ENCODE data around the gene HGF.

The HGF gene

DNA sequence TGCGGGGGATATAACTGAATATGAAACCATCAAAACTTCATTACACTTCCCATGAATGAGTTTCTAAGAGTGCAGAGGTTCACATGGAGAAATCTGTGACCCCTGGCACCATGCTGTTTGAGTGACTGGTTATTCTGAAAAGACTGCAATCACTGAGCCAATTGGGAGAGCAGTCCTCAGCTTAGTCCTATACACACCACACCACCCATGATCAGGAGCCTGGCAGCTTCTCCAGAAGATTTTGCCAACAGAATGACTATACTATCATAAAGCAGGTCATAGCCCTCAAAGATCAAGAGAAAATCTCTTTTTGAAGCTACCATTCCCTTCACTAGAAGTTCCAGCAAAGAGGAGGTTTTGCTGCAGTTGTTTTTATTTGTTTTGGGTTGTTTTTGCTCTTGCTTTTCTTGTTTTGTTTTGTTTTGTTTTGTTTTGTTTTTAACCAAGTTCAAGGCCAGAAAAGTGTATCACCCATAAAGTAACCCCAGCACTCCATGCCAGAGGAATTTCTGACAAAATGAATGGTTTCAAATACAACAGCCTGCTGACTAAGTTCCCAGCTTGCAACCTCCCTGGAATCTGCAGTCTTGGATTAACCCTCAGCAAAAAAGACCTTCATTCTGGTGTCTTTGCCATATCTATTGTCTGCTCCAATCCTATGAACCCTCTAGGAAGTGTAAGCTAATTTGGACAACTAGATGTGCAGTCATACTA lies 19.7 kb upstream of the HGF start:
- Mint-ChIP-seq H3K36me3 (ENCODE audit: low read depth) (no peaks in the 10 kb centered on the region), H3K27me3 (ENCODE audit: low read depth) (no peaks in the 10 kb centered on the region), H3K9me3 (no peaks in the 10 kb centered on the region), H3K4me3 (no peak overlapping the region), H3K4me1 (ENCODE audit: low read depth) (no peaks in the 10 kb centered on the region), H3K27ac (no peak overlapping the region)
- DNase-seq (ENCODE audit: low spot score) = no peak

DNA sequence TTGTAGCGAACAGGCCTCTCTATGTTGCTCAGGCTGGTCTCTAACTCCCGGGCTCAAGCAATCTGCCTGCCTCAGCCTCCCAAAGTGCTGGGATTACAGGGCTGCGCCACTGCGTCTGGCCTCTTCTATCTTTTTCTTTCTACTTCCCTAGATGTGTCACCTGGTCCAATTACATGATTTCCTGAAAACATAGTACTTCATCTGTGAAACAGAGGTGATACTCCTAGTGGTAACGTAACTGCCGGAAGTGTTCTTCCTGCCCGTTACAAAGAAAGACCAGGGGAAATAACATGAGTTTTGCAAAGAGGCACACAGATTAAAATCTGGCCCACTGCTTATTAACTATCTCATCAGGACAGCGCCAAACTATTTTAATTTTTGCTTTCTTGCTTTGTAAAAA lies 18.4 kb upstream of the HGF start:
- no peak for DNase-seq (ENCODE audit: low spot score)
- no peaks in the 10 kb centered on the region for H3K27me3 Mint-ChIP-seq (ENCODE audit: low read depth)
- H3K4me3 Mint-ChIP-seq = no peak overlapping the region
- no peaks in the 10 kb centered on the region for H3K36me3 Mint-ChIP-seq (ENCODE audit: low read depth)
- no peak overlapping the region for H3K27ac Mint-ChIP-seq
- no peaks in the 10 kb centered on the region for H3K4me1 Mint-ChIP-seq (ENCODE audit: low read depth)
- H3K9me3 Mint-ChIP-seq = no peaks in the 10 kb centered on the region

DNA sequence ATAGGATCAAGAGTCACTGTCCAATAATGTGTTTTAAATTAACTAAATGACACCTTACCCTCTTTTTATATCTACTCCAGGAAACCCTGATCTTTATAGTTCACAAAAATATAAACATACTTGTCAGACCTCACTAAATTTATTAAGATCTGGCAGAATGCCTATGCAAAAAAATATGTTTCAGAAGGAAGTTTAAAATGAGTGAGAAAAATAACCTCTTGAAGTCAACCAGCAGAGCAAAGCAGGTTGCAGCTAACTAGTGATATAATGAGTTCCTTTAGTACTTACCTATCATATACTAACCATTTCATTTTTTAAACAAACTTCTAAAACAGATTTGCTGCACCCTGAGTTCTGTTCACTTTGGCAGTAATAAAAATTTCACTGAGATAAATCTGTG lies 14.0 kb upstream of the HGF start:
- Mint-ChIP-seq H3K27me3 (ENCODE audit: low read depth) (no peaks in the 10 kb centered on the region), H3K36me3 (ENCODE audit: low read depth) (no peaks in the 10 kb centered on the region), H3K4me3 (no peak overlapping the region), H3K4me1 (ENCODE audit: low read depth) (no peaks in the 10 kb centered on the region), H3K9me3 (no peaks in the 10 kb centered on the region), H3K27ac (no peak overlapping the region)
- no peak for DNase-seq (ENCODE audit: low spot score)

DNA sequence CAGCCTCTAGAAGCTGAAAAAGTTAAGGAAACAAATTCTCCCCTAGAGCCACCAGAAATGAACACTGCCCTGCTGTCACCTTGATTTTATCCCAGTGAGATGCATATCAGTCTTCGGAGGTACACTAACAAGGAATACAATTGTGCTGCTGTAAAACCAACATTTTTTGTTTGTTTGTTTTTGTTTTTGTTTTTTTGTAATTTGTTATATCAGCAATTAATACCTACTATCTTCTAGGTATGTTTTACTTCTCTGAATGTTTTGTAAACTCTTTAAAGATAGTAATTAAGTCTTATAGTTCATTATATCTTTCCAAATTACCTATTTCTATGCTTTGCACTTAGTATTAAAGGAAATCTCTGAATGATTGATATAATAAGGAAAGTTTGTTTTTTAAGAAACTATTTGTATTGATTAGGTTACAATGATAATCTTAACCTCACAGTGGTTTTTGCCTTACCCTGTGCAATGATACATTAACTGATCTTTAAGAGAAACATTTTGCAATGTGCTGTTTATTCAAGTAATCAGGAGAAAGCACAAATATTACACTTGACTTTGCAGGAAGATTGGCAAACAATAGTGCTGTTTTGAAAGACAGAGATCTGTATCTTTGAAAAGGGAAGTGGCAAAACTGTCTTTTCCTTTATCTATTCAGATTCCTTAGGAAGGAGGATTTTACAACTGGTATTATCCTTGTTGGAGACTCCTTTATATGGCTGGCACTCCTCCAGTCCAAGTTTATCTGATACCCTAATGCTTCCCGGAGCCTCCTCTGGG lies 11.3 kb upstream of the HGF start:
- Mint-ChIP-seq H3K27me3 (ENCODE audit: low read depth) (no peaks in the 10 kb centered on the region), H3K27ac (no peak overlapping the region), H3K4me1 (ENCODE audit: low read depth) (no peaks in the 10 kb centered on the region), H3K4me3 (no peak overlapping the region), H3K9me3 (no peaks in the 10 kb centered on the region), H3K36me3 (ENCODE audit: low read depth) (no peaks in the 10 kb centered on the region)
- no peak for DNase-seq (ENCODE audit: low spot score)

DNA sequence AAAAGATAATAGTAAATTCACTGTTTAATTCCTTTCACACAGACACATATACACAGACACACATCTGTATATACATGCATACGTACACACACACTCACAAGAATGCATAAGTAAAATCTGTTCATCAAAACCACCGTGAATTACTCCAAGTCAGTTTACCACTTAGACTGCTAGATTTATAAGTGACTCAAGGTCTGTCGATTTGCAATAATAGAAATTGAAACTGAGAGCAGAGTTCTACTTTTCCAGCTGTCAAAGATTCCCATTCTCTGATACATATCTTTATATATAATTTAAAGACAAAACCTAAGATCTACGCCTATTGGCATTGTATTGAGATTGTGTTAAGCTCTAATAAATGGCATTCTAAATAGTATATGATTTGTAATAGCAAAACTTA lies 9.9 kb upstream of the HGF start:
- Mint-ChIP-seq H3K36me3 (ENCODE audit: low read depth) (no peaks in the 10 kb centered on the region), H3K27me3 (ENCODE audit: low read depth) (no peaks in the 10 kb centered on the region), H3K4me3 (no peak overlapping the region), H3K27ac (no peak overlapping the region), H3K9me3 (no peaks in the 10 kb centered on the region), H3K4me1 (ENCODE audit: low read depth) (no peaks in the 10 kb centered on the region)
- DNase-seq (ENCODE audit: low spot score) = no peak

DNA sequence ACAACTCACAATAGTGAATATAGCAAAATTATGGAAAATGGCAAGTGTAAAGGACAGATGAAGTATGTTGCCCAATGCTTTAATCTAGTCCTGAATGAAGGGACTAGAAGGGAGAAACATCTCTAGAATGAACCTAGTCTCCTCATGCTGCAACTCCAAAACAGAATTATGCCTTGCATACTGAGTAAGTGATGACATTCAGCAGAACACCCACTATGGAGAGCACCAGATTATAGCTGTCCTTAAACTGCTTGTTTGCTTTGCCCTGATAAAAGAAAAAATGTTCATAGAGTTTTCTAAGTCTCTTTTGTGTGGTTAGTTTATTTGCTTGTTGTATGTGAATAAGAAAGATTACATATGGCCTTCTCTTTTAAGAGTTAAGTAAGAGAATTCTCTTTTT lies 7.8 kb upstream of the HGF start:
- H3K4me1 Mint-ChIP-seq (ENCODE audit: low read depth) = no peaks in the 10 kb centered on the region
- H3K4me3 Mint-ChIP-seq = no peak overlapping the region
- no peaks in the 10 kb centered on the region for H3K36me3 Mint-ChIP-seq (ENCODE audit: low read depth)
- H3K27me3 Mint-ChIP-seq (ENCODE audit: low read depth) = no peaks in the 10 kb centered on the region
- H3K27ac Mint-ChIP-seq = no peak overlapping the region
- DNase-seq (ENCODE audit: low spot score) = no peak
- no peaks in the 10 kb centered on the region for H3K9me3 Mint-ChIP-seq

DNA sequence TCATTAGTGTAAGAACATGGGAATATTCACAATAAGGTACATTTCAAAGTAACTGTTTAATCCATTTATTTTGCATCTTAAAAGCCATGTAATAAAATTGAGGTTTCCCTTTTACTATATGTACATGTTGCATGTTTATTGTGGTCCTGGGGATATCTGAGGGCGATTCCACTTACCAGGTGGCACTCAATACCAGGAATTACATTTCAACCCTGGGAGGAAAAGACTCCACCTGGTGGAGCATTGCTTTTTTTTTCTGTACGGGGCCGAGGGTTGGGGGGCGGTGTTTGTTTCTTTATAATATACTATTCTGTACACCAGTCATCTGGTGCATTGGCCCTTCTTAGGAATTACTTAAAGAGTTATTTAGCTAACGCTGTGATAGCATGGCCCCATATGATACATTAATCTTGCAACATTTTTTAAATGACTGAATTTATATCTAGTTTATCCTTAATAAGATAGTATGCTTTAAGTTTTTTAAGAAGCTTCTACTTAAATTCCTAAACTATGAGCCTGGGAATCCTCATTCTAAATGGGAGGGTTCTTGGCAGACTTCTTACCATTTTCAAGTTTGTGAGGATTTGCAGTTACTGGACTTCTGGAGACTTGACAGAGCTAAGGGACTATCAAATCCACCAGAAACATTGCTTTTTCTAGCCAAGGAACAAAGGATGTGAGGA lies 7.2 kb upstream of the HGF start:
- Mint-ChIP-seq H3K9me3 (no peaks in the 10 kb centered on the region), H3K27me3 (ENCODE audit: low read depth) (no peaks in the 10 kb centered on the region), H3K36me3 (ENCODE audit: low read depth) (no peaks in the 10 kb centered on the region), H3K4me1 (ENCODE audit: low read depth) (no peaks in the 10 kb centered on the region), H3K27ac (no peak overlapping the region), H3K4me3 (no peak overlapping the region)
- DNase-seq (ENCODE audit: low spot score) = no peak

DNA sequence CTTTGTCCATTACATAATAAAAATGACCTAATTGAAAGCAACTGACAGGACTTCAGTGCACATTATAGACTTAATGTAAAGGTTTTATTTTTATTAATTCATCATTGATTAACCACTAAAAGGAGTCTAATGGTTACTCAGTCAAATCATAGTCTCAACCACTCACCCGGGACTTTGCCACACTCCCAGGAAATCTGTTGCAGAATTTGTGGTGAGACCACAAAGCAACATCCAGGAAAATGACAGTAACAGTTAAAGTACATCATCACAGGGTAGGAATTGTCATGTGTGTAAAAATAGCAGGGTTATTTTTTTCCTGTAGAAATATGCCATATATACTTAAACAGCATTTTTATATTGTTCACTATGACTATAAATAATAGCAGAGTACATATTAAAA lies 6.3 kb upstream of the HGF start:
- Mint-ChIP-seq H3K36me3 (ENCODE audit: low read depth) (no peaks in the 10 kb centered on the region), H3K27me3 (ENCODE audit: low read depth) (no peaks in the 10 kb centered on the region), H3K4me3 (no peak overlapping the region), H3K9me3 (no peaks in the 10 kb centered on the region), H3K4me1 (ENCODE audit: low read depth) (no peaks in the 10 kb centered on the region), H3K27ac (no peak overlapping the region)
- DNase-seq (ENCODE audit: low spot score) = no peak

DNA sequence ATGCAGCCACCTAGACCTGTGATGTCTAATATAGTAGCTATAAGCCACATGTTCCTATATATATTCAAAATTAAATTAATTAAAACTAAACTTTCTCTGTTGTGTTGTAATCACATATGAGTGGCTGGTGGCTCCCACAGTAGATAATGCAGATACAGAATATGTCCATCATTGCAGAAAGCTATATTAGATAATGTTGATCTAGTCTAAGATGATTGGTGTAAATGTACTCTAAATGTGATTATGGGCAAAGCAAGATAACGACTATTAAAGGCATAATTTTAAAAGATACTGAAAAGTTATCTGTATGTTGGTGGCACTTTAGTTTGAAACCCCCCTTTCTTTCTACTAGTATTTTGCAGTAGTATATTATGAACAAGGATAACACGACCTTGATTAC lies 5.7 kb upstream of the HGF start:
- H3K27ac Mint-ChIP-seq = no peak overlapping the region
- no peak overlapping the region for H3K4me3 Mint-ChIP-seq
- DNase-seq (ENCODE audit: low spot score) = no peak
- H3K27me3 Mint-ChIP-seq (ENCODE audit: low read depth) = no peaks in the 10 kb centered on the region
- H3K9me3 Mint-ChIP-seq = no peaks in the 10 kb centered on the region
- H3K36me3 Mint-ChIP-seq (ENCODE audit: low read depth) = no peaks in the 10 kb centered on the region
- no peaks in the 10 kb centered on the region for H3K4me1 Mint-ChIP-seq (ENCODE audit: low read depth)

DNA sequence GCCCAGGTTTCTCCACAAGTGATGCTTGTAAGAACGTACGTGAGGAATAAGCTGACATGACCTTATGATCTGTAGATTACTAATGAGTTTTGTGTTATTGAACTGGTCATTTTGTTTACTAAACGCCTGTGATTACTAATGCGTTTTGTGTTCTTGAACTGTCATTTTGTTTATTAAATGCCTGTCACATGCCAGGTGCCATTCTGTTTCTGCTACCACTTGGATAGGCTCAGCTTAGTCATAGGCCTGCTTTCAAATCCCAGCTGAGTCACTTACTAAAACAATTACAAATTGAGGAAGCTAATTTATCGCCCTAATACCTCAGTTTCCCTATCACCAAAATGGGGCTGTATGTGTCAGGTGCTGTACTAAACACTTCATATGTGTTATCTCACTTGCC lies 4.7 kb upstream of the HGF start:
- H3K9me3 Mint-ChIP-seq = no peaks in the 10 kb centered on the region

DNA sequence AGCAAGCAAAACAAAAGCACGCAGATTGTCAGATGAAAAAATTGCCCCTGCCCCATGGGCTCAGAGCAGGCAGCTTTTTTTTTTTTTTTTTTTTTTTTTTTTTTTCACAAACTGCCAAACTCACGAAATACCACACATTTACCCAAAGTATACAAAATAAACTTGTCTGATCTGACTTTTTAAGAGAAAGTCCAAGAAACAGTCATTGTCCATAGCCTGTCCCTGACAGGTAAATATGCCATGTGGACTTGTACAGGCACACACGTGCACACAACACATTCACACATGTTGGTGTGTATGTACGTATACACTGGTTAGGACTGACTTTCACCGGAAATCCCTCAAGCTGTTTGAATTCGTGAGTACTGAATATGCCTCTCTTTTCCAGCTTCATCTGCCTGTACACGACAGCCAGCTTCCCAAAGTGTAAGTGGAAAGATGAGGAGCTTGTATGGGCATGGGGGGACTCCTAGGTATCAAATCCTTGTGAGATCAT lies 929 bp upstream of the HGF start:
- no peak for DNase-seq (ENCODE audit: low spot score)
- no peaks in the 10 kb centered on the region for H3K4me1 Mint-ChIP-seq (ENCODE audit: low read depth)
- H3K27ac Mint-ChIP-seq = no peak overlapping the region
- no peak overlapping the region for H3K4me3 Mint-ChIP-seq
- H3K36me3 Mint-ChIP-seq (ENCODE audit: low read depth) = no peaks in the 10 kb centered on the region
- no peaks in the 10 kb centered on the region for H3K9me3 Mint-ChIP-seq
- no peaks in the 10 kb centered on the region for H3K27me3 Mint-ChIP-seq (ENCODE audit: low read depth)

More for the DNA sequence above, 4.7 kb upstream of the HGF start:
- Mint-ChIP-seq H3K27me3 (ENCODE audit: low read depth) (no peaks in the 10 kb centered on the region), H3K27ac (no peak overlapping the region), H3K4me1 (ENCODE audit: low read depth) (no peaks in the 10 kb centered on the region), H3K4me3 (no peak overlapping the region), H3K36me3 (ENCODE audit: low read depth) (no peaks in the 10 kb centered on the region)
- no peak for DNase-seq (ENCODE audit: low spot score)

DNA sequence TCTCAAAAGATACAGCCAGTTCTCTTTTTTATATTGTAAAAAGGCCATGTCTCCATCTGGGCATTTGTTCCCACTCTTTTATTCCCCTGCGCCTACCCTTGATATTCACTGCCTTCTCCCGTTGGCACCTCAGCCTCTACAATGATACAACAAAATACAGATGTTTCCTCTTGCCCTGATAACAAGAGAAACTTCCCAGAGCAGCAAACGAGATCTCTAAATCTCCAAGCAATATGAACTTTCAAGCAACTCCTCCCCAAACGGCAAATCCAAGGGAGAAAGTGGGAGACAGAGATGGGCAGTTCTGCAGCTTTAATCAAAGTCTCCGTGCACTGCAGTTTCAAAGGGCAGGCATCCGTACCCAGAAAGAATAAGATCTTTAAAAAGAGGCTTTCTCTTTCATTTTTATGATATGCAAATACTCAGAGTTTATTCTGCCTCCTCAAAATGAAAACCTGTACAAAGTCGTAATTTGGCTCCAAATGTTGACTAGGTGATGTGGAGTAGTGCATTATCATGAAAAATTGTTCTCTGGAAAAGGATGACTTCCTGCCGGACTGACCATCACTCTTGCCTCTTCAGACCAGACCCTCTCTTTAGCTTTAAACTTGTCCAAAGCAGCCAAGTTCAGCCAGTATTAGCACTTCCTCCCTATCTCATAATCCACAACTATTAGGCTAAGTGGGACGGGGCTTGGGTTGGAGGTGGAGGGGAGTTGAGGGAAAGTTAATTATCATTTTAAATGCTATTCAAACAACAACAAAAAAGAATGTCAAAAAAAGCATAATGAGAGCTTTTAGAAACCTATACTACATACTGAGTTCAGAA lies 682 bp downstream of the HGF start:
- no peak for DNase-seq (ENCODE audit: low spot score)
- Mint-ChIP-seq H3K36me3 (ENCODE audit: low read depth) (no peaks in the 10 kb centered on the region), H3K4me3 (no peak overlapping the region), H3K27me3 (ENCODE audit: low read depth) (no peaks in the 10 kb centered on the region), H3K27ac (no peak overlapping the region), H3K9me3 (no peaks in the 10 kb centered on the region), H3K4me1 (ENCODE audit: low read depth) (no peaks in the 10 kb centered on the region)

DNA sequence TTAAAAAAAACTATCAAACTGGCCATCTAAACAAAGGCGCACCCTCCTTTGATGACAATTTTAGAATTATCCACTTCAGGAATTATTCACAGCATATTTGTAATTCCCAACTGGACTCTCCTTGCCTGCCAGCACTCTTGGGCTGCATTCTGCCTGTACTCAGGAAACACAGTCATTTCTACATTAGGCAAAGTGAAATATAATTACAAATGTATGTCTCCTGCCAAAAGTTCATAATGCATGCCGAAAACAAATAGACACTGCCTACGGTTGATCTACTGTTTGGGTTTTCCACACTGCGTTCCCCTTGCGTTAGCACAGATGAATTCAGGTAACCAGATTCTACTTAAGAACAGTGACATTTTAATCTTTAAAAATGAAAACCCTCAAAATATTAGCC lies 1.9 kb downstream of the HGF start:
- DNase-seq (ENCODE audit: low spot score) = no peak
- no peaks in the 10 kb centered on the region for H3K27me3 Mint-ChIP-seq (ENCODE audit: low read depth)
- no peaks in the 10 kb centered on the region for H3K9me3 Mint-ChIP-seq
- H3K4me3 Mint-ChIP-seq = no peak overlapping the region
- no peak overlapping the region for H3K27ac Mint-ChIP-seq
- H3K4me1 Mint-ChIP-seq (ENCODE audit: low read depth) = no peaks in the 10 kb centered on the region
- H3K36me3 Mint-ChIP-seq (ENCODE audit: low read depth) = no peaks in the 10 kb centered on the region

DNA sequence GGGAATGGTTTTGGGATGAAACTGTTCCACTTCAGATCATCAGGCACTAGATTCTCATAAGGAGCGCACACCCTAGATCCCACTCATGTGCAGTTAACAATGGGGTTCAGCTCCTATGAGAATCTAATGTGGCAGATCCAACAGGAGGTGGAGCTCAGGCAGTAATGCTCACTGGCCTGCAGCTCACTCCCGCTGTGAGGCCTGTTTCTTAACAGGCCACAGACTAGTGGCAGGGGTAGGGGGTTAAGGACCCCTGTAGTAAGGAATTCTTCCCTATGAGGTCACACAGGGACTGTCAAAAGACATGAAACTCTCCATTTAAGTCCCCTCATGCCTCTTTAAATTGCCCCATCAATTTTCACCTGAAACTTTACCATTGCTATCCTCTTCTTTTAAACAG lies 8.0 kb downstream of the HGF start:
- Mint-ChIP-seq H3K36me3 (ENCODE audit: low read depth) (no peaks in the 10 kb centered on the region), H3K27me3 (ENCODE audit: low read depth) (no peaks in the 10 kb centered on the region), H3K27ac (no peak overlapping the region), H3K4me1 (ENCODE audit: low read depth) (no peaks in the 10 kb centered on the region), H3K9me3 (no peaks in the 10 kb centered on the region), H3K4me3 (no peak overlapping the region)
- no peak for DNase-seq (ENCODE audit: low spot score)

All from T-helper 2 cell treated with Interferon-gamma antibody and Interleukin-4, amounts not matched to agents 5 μg/mL and 100 μg/mL, for 36 hours (primary cell).